Measurements from ENCODE around the gene UBE2E2. TPM values are rescaled to one million over a fixed set of nuclear protein-coding genes. Genes with fewer than 3 reads are reported as not detected.

Gene UBE2E2
- total RNA-seq, 1 donor from 2014 or later: 61.3 TPM

GRCh38 chr3:23236890-23237289 is 33.8 kb downstream of the UBE2E2 start:
- Histone ChIP-seq H3K27me3 (ENCODE audit: control insufficient read depth, insufficient read depth, low read length) (no peaks in the 10 kb centered on the region), H3K36me3 (ENCODE audit: control insufficient read depth, insufficient read depth, low read length) (no peaks in the 10 kb centered on the region), H3K4me3 (ENCODE audit: low read depth, low read length) (no peak overlapping the region)
- DNase-seq (ENCODE audit: low read depth): no peak
- no peak for TF ChIP-seq CTCF (IDR thresholded peaks at IDR 0.05; ENCODE audit: insufficient read depth, low read length, severe bottlenecking)
- FAIRE-seq: no peak

GRCh38 chr3:23238156-23238555 is 35.0 kb downstream of the UBE2E2 start:
- Histone ChIP-seq H3K27me3 (ENCODE audit: control insufficient read depth, insufficient read depth, low read length) (no peaks in the 10 kb centered on the region), H3K36me3 (ENCODE audit: control insufficient read depth, insufficient read depth, low read length) (no peaks in the 10 kb centered on the region), H3K4me3 (ENCODE audit: low read depth, low read length) (no peak overlapping the region)
- TF ChIP-seq CTCF (IDR thresholded peaks at IDR 0.05; ENCODE audit: insufficient read depth, low read length, severe bottlenecking): no peak
- DNase-seq (ENCODE audit: low read depth): no peak
- FAIRE-seq: no peak

- TF ChIP-seq CTCF (IDR thresholded peaks at IDR 0.05; ENCODE audit: insufficient read depth, low read length, severe bottlenecking): no peak
- FAIRE-seq (no peak), DNase-seq (ENCODE audit: low read depth) (no peak)
- H3K4me3 ChIP-seq (ENCODE audit: low read depth, low read length): no peak overlapping the region
- H3K36me3 ChIP-seq (ENCODE audit: control insufficient read depth, insufficient read depth, low read length): no peaks in the 10 kb centered on the region
- no peaks in the 10 kb centered on the region for H3K27me3 ChIP-seq (ENCODE audit: control insufficient read depth, insufficient read depth, low read length)
Observed at GRCh38 chr3:23238578-23238977, 35.5 kb downstream of the UBE2E2 start.

GRCh38 chr3:23239211-23240068 is 36.3 kb downstream of the UBE2E2 start:
- TF ChIP-seq CTCF (IDR thresholded peaks at IDR 0.05; ENCODE audit: insufficient read depth, low read length, severe bottlenecking): no peak
- no peak for DNase-seq (ENCODE audit: low read depth)
- no peaks in the 10 kb centered on the region for H3K27me3 ChIP-seq (ENCODE audit: control insufficient read depth, insufficient read depth, low read length)
- no peak overlapping the region for H3K4me3 ChIP-seq (ENCODE audit: low read depth, low read length)
- no peak for FAIRE-seq
- H3K36me3 ChIP-seq (ENCODE audit: control insufficient read depth, insufficient read depth, low read length): no peaks in the 10 kb centered on the region

GRCh38 chr3:23240171-23240785 is 37.2 kb downstream of the UBE2E2 start:
- no peaks in the 10 kb centered on the region for H3K27me3 ChIP-seq (ENCODE audit: control insufficient read depth, insufficient read depth, low read length)
- no peak for DNase-seq (ENCODE audit: low read depth)
- no peak for FAIRE-seq
- no peak for TF ChIP-seq CTCF (IDR thresholded peaks at IDR 0.05; ENCODE audit: insufficient read depth, low read length, severe bottlenecking)
- H3K4me3 ChIP-seq (ENCODE audit: low read depth, low read length): no peak overlapping the region
- no peaks in the 10 kb centered on the region for H3K36me3 ChIP-seq (ENCODE audit: control insufficient read depth, insufficient read depth, low read length)
